ENCODE data around the gene ADCY10. TPM values are rescaled to one million over a fixed set of nuclear protein-coding genes. Genes with fewer than 3 reads are reported as not detected.
"Not testable (repeated sequence)": the region's sequence is repeated elsewhere in the genome, so short reads cannot be mapped to it uniquely, and the experiment has no call there.

Gene ADCY10
- total RNA-seq, 1 donor from 2014 or later, result not detected

DNA sequence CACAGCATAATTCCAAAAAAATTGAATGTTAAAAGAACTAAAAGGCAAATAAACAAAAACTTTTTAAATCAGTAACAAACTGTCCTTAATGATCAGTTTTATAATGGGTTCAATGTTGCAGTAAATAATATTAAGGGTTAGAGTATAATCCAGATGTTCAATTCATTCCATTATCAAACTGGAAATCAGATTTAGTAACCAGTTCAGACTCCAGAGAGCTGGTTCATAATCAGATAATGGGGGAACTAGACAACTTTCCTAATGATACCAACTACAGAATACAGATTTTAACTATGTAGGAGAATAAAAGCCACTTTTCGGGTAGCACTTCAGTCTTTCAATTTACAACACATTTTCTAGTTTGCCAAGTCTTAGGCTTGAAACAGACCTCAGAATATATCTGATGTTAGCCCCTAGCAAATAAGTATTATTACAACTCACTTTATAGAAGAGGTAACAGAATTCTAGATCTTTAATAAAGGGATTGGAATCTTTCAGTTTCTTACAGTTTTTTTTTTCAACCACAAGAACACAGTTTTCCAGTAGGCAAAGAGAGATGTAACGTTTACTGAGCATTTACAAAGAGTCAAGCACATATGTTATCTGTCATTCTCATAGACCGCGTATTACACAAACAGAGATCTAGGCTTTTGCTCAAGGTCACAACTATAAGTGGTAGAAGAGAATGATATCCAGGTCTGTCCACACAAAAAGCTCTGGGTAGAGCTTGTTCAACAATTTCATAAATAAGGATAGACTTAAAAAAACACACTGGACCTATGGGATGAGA is 20.7 kb upstream of the ADCY10 start:
- Histone ChIP-seq H3K4me3 (peak overlapping the region; percentile 81), H3K4me2 (peak overlapping the region; percentile 80), H3K27ac (no peak overlapping the region), H3K4me1 (peaks cover 17% of the 10 kb centered on the region), H3K9me3 (ENCODE audit: low read depth) (no peaks in the 10 kb centered on the region), H3F3A (ENCODE audit: low read depth) (peaks cover 29% of the 10 kb centered on the region), H3K9ac (peak overlapping the region; percentile 57), H2AFZ (replicated peaks) (no peak overlapping the region), H3K36me3 (no peaks in the 10 kb centered on the region), H3K79me2 (ENCODE audit: low read depth) (peaks cover 47% of the 10 kb centered on the region), H4K20me1 (ENCODE audit: low read depth) (peaks cover 4% of the 10 kb centered on the region), H3K27me3 (no peaks in the 10 kb centered on the region)
- Mint-ChIP-seq H3K36me3 (peaks cover 2% of the 10 kb centered on the region), H3K27me3 (ENCODE audit: insufficient read depth, low read depth) (no peaks in the 10 kb centered on the region), H3K4me1 (peaks cover 21% of the 10 kb centered on the region), H3K27ac (peak overlapping the region; percentile 97), H3K9me3 (no peaks in the 10 kb centered on the region), H3K4me3 (peak overlapping the region; percentile 97)
- no peak for TF ChIP-seq EZH2phosphoT487 (IDR thresholded peaks at IDR 0.05)
- TF ChIP-seq, protein P1, sequence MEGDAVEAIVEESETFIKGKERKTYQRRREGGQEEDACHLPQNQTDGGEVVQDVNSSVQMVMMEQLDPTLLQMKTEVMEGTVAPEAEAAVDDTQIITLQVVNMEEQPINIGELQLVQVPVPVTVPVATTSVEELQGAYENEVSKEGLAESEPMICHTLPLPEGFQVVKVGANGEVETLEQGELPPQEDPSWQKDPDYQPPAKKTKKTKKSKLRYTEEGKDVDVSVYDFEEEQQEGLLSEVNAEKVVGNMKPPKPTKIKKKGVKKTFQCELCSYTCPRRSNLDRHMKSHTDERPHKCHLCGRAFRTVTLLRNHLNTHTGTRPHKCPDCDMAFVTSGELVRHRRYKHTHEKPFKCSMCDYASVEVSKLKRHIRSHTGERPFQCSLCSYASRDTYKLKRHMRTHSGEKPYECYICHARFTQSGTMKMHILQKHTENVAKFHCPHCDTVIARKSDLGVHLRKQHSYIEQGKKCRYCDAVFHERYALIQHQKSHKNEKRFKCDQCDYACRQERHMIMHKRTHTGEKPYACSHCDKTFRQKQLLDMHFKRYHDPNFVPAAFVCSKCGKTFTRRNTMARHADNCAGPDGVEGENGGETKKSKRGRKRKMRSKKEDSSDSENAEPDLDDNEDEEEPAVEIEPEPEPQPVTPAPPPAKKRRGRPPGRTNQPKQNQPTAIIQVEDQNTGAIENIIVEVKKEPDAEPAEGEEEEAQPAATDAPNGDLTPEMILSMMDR (IDR thresholded peaks at IDR 0.05), result no peak
- TF ChIP-seq EZH2 (IDR thresholded peaks at IDR 0.05), result no peak
- no peak for DNase-seq (ENCODE audit: low spot score)

DNA sequence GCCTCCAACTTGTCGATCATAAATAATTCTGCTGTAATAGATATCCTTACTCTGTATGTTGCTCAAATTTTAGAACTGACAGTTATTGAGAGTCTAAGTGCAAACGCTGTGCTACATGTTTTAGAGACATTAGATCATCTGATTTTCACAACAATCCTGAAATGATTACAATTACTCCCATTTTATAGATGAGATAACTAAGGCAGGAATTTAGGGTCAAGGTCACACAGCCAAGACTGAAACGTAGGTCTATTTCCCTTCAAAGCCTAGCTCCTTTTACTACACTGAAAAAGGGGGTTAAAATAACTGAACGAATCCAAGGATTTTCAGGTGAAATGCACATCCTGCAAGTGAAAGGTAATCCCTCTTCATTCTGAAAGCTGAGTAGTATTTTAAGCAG is 19.9 kb upstream of the ADCY10 start:
- peak overlapping the region; percentile 80 for H3K4me2 ChIP-seq
- no peaks in the 10 kb centered on the region for H3K9me3 ChIP-seq (ENCODE audit: low read depth)
- no peak overlapping the region for H3K4me3 Mint-ChIP-seq
- TF ChIP-seq, protein P1 (IDR thresholded peaks at IDR 0.05), result no peak
- TF ChIP-seq EZH2 (IDR thresholded peaks at IDR 0.05) (no peak), EZH2phosphoT487 (IDR thresholded peaks at IDR 0.05) (no peak)
- peaks cover 29% of the 10 kb centered on the region for H3F3A ChIP-seq (ENCODE audit: low read depth)
- no peak overlapping the region for H3K9ac ChIP-seq
- H3K27me3 Mint-ChIP-seq (ENCODE audit: insufficient read depth, low read depth), result no peaks in the 10 kb centered on the region
- peaks cover 39% of the 10 kb centered on the region for H3K79me2 ChIP-seq (ENCODE audit: low read depth)
- peaks cover 2% of the 10 kb centered on the region for H3K36me3 Mint-ChIP-seq
- H4K20me1 ChIP-seq (ENCODE audit: low read depth), result peaks cover 4% of the 10 kb centered on the region
- no peak overlapping the region for H3K4me3 ChIP-seq
- peaks cover 21% of the 10 kb centered on the region for H3K4me1 Mint-ChIP-seq
- no peak overlapping the region for H3K27ac ChIP-seq
- no peaks in the 10 kb centered on the region for H3K36me3 ChIP-seq
- H3K9me3 Mint-ChIP-seq, result no peaks in the 10 kb centered on the region
- no peak overlapping the region for H3K27ac Mint-ChIP-seq
- peaks cover 17% of the 10 kb centered on the region for H3K4me1 ChIP-seq
- H3K27me3 ChIP-seq, result no peaks in the 10 kb centered on the region
- no peak for DNase-seq (ENCODE audit: low spot score)
- no peak overlapping the region for H2AFZ ChIP-seq (replicated peaks)

DNA sequence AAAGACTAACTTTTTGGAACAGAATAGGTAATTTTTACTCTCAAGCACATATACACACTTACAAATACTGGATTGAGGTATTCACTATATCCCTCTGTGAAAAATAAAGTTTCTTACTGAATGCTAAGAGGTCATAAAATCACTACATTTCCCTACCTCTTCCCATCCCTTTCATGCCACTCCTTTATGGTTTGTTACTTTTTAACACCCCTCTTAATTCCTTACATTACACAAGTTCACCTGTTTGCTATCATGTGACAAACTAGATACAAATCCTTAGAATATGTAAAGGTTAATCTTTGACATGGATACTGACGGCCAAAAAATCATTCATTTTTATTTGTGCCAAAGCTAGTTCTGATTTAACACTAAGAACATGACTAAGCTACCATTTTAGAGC is 15.8 kb upstream of the ADCY10 start:
- no peak overlapping the region for H3K4me2 ChIP-seq
- H3K27me3 ChIP-seq, result no peaks in the 10 kb centered on the region
- no peak for DNase-seq (ENCODE audit: low spot score)
- TF ChIP-seq EZH2phosphoT487 (IDR thresholded peaks at IDR 0.05) (no peak), EZH2 (IDR thresholded peaks at IDR 0.05) (no peak)
- TF ChIP-seq, protein P1 (IDR thresholded peaks at IDR 0.05), result no peak
- H3K4me1 ChIP-seq, result peaks cover 16% of the 10 kb centered on the region
- Mint-ChIP-seq H3K27me3 (ENCODE audit: insufficient read depth, low read depth) (no peaks in the 10 kb centered on the region), H3K9me3 (no peaks in the 10 kb centered on the region), H3K36me3 (peaks cover 2% of the 10 kb centered on the region), H3K4me3 (no peak overlapping the region), H3K27ac (no peak overlapping the region), H3K4me1 (peaks cover 13% of the 10 kb centered on the region)
- no peak overlapping the region for H3K9ac ChIP-seq
- peaks cover 4% of the 10 kb centered on the region for H4K20me1 ChIP-seq (ENCODE audit: low read depth)
- H3F3A ChIP-seq (ENCODE audit: low read depth), result peaks cover 13% of the 10 kb centered on the region
- no peaks in the 10 kb centered on the region for H3K9me3 ChIP-seq (ENCODE audit: low read depth)
- no peak overlapping the region for H3K27ac ChIP-seq
- H2AFZ ChIP-seq (replicated peaks), result no peak overlapping the region
- peaks cover 34% of the 10 kb centered on the region for H3K79me2 ChIP-seq (ENCODE audit: low read depth)
- no peaks in the 10 kb centered on the region for H3K36me3 ChIP-seq
- no peak overlapping the region for H3K4me3 ChIP-seq

DNA sequence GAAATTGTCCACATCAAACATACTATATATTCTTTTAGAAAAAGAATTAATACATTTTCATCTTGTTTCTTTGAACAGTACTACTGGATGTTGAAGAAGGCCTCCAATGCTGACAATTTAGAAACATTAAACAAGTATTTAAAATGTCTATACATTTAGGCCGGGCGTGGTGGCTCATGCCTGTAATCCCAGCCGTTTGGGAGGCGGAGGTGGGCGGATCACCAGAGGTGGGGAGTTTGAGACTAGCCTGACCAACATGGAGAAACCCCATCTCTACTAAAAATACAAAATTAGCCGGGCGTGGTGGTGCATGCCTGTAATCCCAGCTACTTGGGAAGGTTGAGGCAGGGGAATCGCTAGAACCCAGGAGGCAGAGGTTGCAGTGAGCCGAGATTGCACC is 15.0 kb upstream of the ADCY10 start:
- not testable (repeated sequence) for DNase-seq (ENCODE audit: low spot score); H3K9me3 Mint-ChIP-seq; H3K4me3 Mint-ChIP-seq; H3K27me3 Mint-ChIP-seq (ENCODE audit: insufficient read depth, low read depth); H4K20me1 ChIP-seq (ENCODE audit: low read depth); H2AFZ ChIP-seq (replicated peaks); H3K9me3 ChIP-seq (ENCODE audit: low read depth); H3K36me3 Mint-ChIP-seq; H3K4me2 ChIP-seq; H3K27ac Mint-ChIP-seq; H3K36me3 ChIP-seq; H3K9ac ChIP-seq; H3K27ac ChIP-seq; H3K4me1 Mint-ChIP-seq; H3K27me3 ChIP-seq; H3K4me3 ChIP-seq
- Histone ChIP-seq H3K79me2 (ENCODE audit: low read depth) (peaks cover 28% of the 10 kb centered on the region), H3K4me1 (peaks cover 12% of the 10 kb centered on the region), H3F3A (ENCODE audit: low read depth) (peaks cover 11% of the 10 kb centered on the region)
